BE2C (cell line): ENCODE data around the gene THBS1.

Source experiments
- DNase-seq: peaks from one replicate; pipeline ENCODE4 v3.0.0-alpha.2; 2020
- H3K27me3 ChIP-seq: fragments of 250-450 bp; sonication (Bioruptor Pico); 2 replicates; pipeline ENCODE4 v1.5.1; 2020; ENCODE audit warnings: mild to moderate bottlenecking
- H3K36me3 ChIP-seq: fragments of 250-450 bp; sonication (Bioruptor Pico); 2 replicates; pipeline ENCODE4 v1.5.1; 2020; ENCODE audit warnings: mild to moderate bottlenecking
- H3K4me1 ChIP-seq: fragments of 250-450 bp; sonication (Bioruptor Pico); 2 replicates; pipeline ENCODE4 v1.5.1; 2020
- H3K4me3 ChIP-seq: 2 replicates; pipeline ENCODE4 v1.5.1; 2011; ENCODE audit warnings: low read depth, low read length
- H3K9me3 ChIP-seq: fragments of 250-450 bp; sonication (Bioruptor Pico); 2 replicates; pipeline ENCODE4 v1.5.1; 2020
- CTCF ChIP-seq: IDR thresholded peaks from 2 replicates; pipeline ENCODE4 v1.5.1; 2012; ENCODE audit warnings: mild to moderate bottlenecking, low read depth, low read length

THBS1 gene

GRCh38 chr15:39552556-39552955 is 28.3 kb upstream of the THBS1 start:
- H3K4me3 ChIP-seq, result no peak overlapping the region
- no peaks in the 10 kb centered on the region for H3K9me3 ChIP-seq
- DNase-seq, result no peak
- H3K27me3 ChIP-seq, result peaks cover 4% of the 10 kb centered on the region; the same call in 1 of the 2 replicates
- H3K36me3 ChIP-seq, result no peaks in the 10 kb centered on the region
- no peak for TF ChIP-seq CTCF
- H3K4me1 ChIP-seq, result no peaks in the 10 kb centered on the region

- Histone ChIP-seq H3K36me3 (no peaks in the 10 kb centered on the region), H3K4me1 (no peaks in the 10 kb centered on the region)
- DNase-seq, result no peak
These were observed 26.8 kb upstream of the THBS1 start for GRCh38 chr15:39553947-39554693.

GRCh38 chr15:39554746-39555387 is 26.0 kb upstream of the THBS1 start:
- no peak for TF ChIP-seq CTCF
- Histone ChIP-seq H3K9me3 (no peaks in the 10 kb centered on the region), H3K36me3 (no peaks in the 10 kb centered on the region), H3K4me3 (no peak overlapping the region), H3K27me3 (peaks cover 4% of the 10 kb centered on the region; the same call in 1 of the 2 replicates), H3K4me1 (no peaks in the 10 kb centered on the region)
- DNase-seq, result no peak

More at GRCh38 chr15:39553947-39554693, 26.8 kb upstream of the THBS1 start:
- TF ChIP-seq CTCF, result no peak
- Histone ChIP-seq H3K27me3 (peaks cover 4% of the 10 kb centered on the region; the same call in 1 of the 2 replicates), H3K4me3 (no peak overlapping the region), H3K9me3 (no peaks in the 10 kb centered on the region)

- Histone ChIP-seq H3K27me3 (peaks cover 4% of the 10 kb centered on the region; the same call in 1 of the 2 replicates), H3K4me3 (no peak overlapping the region), H3K36me3 (no peaks in the 10 kb centered on the region), H3K9me3 (no peaks in the 10 kb centered on the region), H3K4me1 (no peaks in the 10 kb centered on the region)
- no peak for TF ChIP-seq CTCF
- DNase-seq, result no peak
These were observed 25.0 kb upstream of the THBS1 start for GRCh38 chr15:39555885-39556284.

- no peak overlapping the region for H3K4me3 ChIP-seq
- no peak for TF ChIP-seq CTCF
- no peaks in the 10 kb centered on the region for H3K36me3 ChIP-seq
- H3K4me1 ChIP-seq, result no peaks in the 10 kb centered on the region
- DNase-seq, result no peak
- no peaks in the 10 kb centered on the region for H3K9me3 ChIP-seq
- H3K27me3 ChIP-seq, result peaks cover 4% of the 10 kb centered on the region; the same call in 1 of the 2 replicates
These were observed 24.4 kb upstream of the THBS1 start for GRCh38 chr15:39556461-39556860.

GRCh38 chr15:39558421-39558820 is 22.5 kb upstream of the THBS1 start:
- no peak for TF ChIP-seq CTCF
- H3K27me3 ChIP-seq, result peaks cover 4% of the 10 kb centered on the region; the same call in 1 of the 2 replicates
- no peak overlapping the region for H3K4me3 ChIP-seq
- H3K9me3 ChIP-seq, result no peaks in the 10 kb centered on the region
- no peaks in the 10 kb centered on the region for H3K4me1 ChIP-seq
- no peaks in the 10 kb centered on the region for H3K36me3 ChIP-seq
- no peak for DNase-seq
